NT2/D1 (cell line): ENCODE results near the gene SLC2A4RG.
"Not testable (repeated sequence)": the region's sequence is repeated elsewhere in the genome, so short reads cannot be mapped to it uniquely, and the experiment has no call there.

ENCODE experiments used
- DNase-seq: peaks from one replicate; pipeline ENCODE4 v3.0.0-alpha.2; 2011; ENCODE audit warnings: low read depth, low spot score
- H3K27me3 ChIP-seq: 2 replicates; pipeline ENCODE4 v1.6.0; 2011; ENCODE audit warnings: mild to moderate bottlenecking; ENCODE audit not compliant: insufficient read length, insufficient read depth
- H3K36me3 ChIP-seq: 2 replicates; pipeline ENCODE4 v1.6.1; 2011; ENCODE audit warnings: mild to moderate bottlenecking, low read length, mixed read lengths; ENCODE audit not compliant: insufficient read depth, insufficient read length
- H3K4me1 ChIP-seq: 2 replicates; pipeline ENCODE4 v1.5.1; 2011; ENCODE audit not compliant: insufficient read depth, insufficient read length
- H3K4me3 ChIP-seq: 2 replicates; pipeline ENCODE4 v1.5.1; 2011; ENCODE audit warnings: low read depth; ENCODE audit not compliant: insufficient read length
- H3K9ac ChIP-seq: 2 replicates; pipeline ENCODE4 v1.6.0; 2011; ENCODE audit warnings: low read depth; ENCODE audit not compliant: insufficient read length
- H3K9me3 ChIP-seq: 2 replicates; pipeline ENCODE4 v1.5.1; 2011; ENCODE audit warnings: mild to moderate bottlenecking, low read length; ENCODE audit not compliant: insufficient read depth
- SUZ12 ChIP-seq: IDR thresholded peaks from 2 replicates; pipeline ENCODE4 v1.6.1; 2011; ENCODE audit not compliant: insufficient read length, insufficient read depth; ENCODE audit errors: extremely low read depth
- YY1 ChIP-seq: IDR thresholded peaks from 2 replicates; pipeline ENCODE4 v1.6.1; 2011; ENCODE audit not compliant: insufficient read length, insufficient read depth
- ZNF274 ChIP-seq: IDR thresholded peaks from 2 replicates; pipeline ENCODE4 v1.6.1; 2011; ENCODE audit warnings: mild to moderate bottlenecking, low read depth, low read length

SLC2A4RG gene

GRCh38 chr20:63774306-63774705 lies 34.7 kb downstream of the SLC2A4RG start:
- no peaks in the 10 kb centered on the region for H3K27me3 ChIP-seq
- no peak for DNase-seq
- H3K9me3 ChIP-seq: peaks cover 10% of the 10 kb centered on the region; the same call in 1 of the 2 replicates
- TF ChIP-seq YY1: no peak
- TF ChIP-seq SUZ12: no peak
- no peak for TF ChIP-seq ZNF274
- H3K4me1 ChIP-seq: peaks cover 25% of the 10 kb centered on the region
- H3K9ac ChIP-seq: no peak overlapping the region
- H3K36me3 ChIP-seq: peaks cover 14% of the 10 kb centered on the region
- no peak overlapping the region for H3K4me3 ChIP-seq

- H3K36me3 ChIP-seq: peaks cover 6% of the 10 kb centered on the region
- peak; percentile 51 for DNase-seq
- peak overlapping the region; percentile 15 for H3K4me3 ChIP-seq
- peak overlapping the region; percentile 77 for H3K9ac ChIP-seq
- H3K4me1 ChIP-seq: peaks cover 25% of the 10 kb centered on the region
- H3K9me3 ChIP-seq: peaks cover 10% of the 10 kb centered on the region; the same call in 1 of the 2 replicates
- no peak for TF ChIP-seq ZNF274
- TF ChIP-seq SUZ12: no peak
- TF ChIP-seq YY1: no peak
- H3K27me3 ChIP-seq: no peaks in the 10 kb centered on the region
Measured at GRCh38 chr20:63775096-63775978, 35.8 kb downstream of the SLC2A4RG start.

- H3K9ac ChIP-seq, DNase-seq, H3K4me3 ChIP-seq, H3K27me3 ChIP-seq, H3K36me3 ChIP-seq: not testable (repeated sequence)
- Histone ChIP-seq H3K4me1 (peaks cover 25% of the 10 kb centered on the region), H3K9me3 (peaks cover 10% of the 10 kb centered on the region; the same call in 1 of the 2 replicates)
Measured at GRCh38 chr20:63776875-63777274, 37.3 kb downstream of the SLC2A4RG start.

- Histone ChIP-seq H3K27me3 (no peaks in the 10 kb centered on the region), H3K9me3 (peaks cover 10% of the 10 kb centered on the region; the same call in 1 of the 2 replicates), H3K9ac (no peak overlapping the region), H3K36me3 (no peaks in the 10 kb centered on the region), H3K4me3 (no peak overlapping the region), H3K4me1 (peaks cover 30% of the 10 kb centered on the region)
- DNase-seq: no peak
- TF ChIP-seq YY1: no peak
- no peak for TF ChIP-seq SUZ12
- no peak for TF ChIP-seq ZNF274
Measured at GRCh38 chr20:63777614-63778013, 38.0 kb downstream of the SLC2A4RG start.

- Histone ChIP-seq H3K27me3 (no peaks in the 10 kb centered on the region), H3K36me3 (no peaks in the 10 kb centered on the region), H3K4me3 (no peak overlapping the region), H3K9ac (no peak overlapping the region), H3K9me3 (peaks cover 10% of the 10 kb centered on the region; the same call in 1 of the 2 replicates), H3K4me1 (peaks cover 28% of the 10 kb centered on the region)
- no peak for TF ChIP-seq SUZ12
- TF ChIP-seq YY1: no peak
- TF ChIP-seq ZNF274: no peak
- no peak for DNase-seq
Measured at GRCh38 chr20:63778034-63778752, 38.6 kb downstream of the SLC2A4RG start.

- TF ChIP-seq SUZ12 (no peak), ZNF274 (no peak), YY1 (no peak)
- Histone ChIP-seq H3K4me3 (no peak overlapping the region), H3K4me1 (peaks cover 22% of the 10 kb centered on the region)
Measured at GRCh38 chr20:63778857-63779256, 39.3 kb downstream of the SLC2A4RG start.

GRCh38 chr20:63781181-63781580 lies 41.6 kb downstream of the SLC2A4RG start:
- no peak overlapping the region for H3K9ac ChIP-seq
- peaks cover 10% of the 10 kb centered on the region for H3K4me1 ChIP-seq
- no peak for TF ChIP-seq ZNF274
- TF ChIP-seq YY1: no peak
- H3K27me3 ChIP-seq: no peaks in the 10 kb centered on the region
- H3K4me3 ChIP-seq: no peak overlapping the region
- peaks cover 10% of the 10 kb centered on the region; the same call in 1 of the 2 replicates for H3K9me3 ChIP-seq
- DNase-seq: no peak
- H3K36me3 ChIP-seq: peaks cover 5% of the 10 kb centered on the region

More at GRCh38 chr20:63778857-63779256, 39.3 kb downstream of the SLC2A4RG start:
- DNase-seq: no peak
- Histone ChIP-seq H3K36me3 (peaks cover 2% of the 10 kb centered on the region), H3K9ac (no peak overlapping the region), H3K27me3 (no peaks in the 10 kb centered on the region), H3K9me3 (peaks cover 10% of the 10 kb centered on the region; the same call in 1 of the 2 replicates)
